GM18870 (cell line): ENCODE results near the gene SCOC.
"Not testable (repeated sequence)": the region's sequence is repeated elsewhere in the genome, so short reads cannot be mapped to it uniquely, and the experiment has no call there.

Experiments used
- ATAC-seq: cut with Tn5 transposase; IDR thresholded peaks from one replicate; pipeline ENCODE4 v1.9.1; 2021; ENCODE audit warnings: moderate library complexity; ENCODE audit not compliant: unreplicated experiment

SCOC gene

DNA sequence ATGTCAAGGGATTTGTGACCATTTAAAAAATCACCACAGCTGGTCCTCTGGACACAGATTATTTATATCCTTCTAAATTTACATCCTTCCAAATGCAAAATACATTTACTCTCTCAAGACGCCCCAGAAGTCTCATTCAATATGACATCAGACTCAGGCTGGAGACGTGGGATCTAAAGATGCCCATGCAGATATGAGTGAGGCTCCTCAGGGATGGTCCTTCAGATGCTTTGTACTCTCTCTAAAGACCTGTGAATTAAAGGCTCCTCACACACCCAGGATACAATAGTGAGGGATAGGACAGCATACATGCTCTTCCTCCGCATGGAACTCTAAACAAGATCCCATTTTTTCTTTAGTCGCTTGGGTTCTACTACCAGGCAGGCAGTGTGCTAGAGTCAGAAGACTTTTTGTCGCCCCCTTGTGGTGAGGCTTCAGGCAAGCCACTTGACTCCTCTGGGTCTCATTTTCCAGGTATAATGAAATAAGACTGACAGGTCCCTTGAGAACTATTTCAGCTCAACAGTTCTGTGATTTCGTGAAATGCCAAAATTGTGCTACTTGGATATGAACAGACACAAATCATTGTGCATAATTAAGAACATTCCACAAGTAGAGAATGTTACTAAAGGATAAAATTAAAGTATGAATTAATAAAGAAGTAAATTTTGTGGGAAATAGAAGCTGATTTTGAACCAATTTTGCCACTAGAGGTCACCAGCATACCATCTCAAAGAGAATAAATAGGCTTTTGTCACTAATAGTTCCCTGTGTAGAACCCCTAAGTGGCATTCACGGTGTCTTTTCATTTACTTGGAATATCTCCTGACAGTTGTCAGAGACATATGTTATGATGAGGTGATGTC, 13.7 kb upstream of the SCOC start:
- ATAC-seq: peak; percentile 97

DNA sequence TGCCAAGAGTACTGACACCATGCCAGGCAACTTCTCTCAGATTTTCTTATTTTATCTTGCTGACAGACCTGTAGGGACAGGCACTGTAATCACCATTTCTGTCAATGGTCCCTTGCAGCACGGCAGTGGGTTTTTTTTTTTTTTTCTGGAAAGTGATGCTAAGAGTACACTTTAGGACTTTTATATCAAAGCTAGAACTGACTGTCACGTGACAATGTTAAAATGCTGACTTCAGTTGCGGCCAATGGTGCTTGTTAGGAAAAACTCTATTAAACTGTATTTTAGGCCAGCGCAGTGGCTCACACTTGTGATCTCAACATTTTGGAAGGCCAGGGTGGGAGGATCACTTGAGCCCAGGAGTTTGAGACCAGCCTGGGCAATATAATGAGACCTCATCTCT, 12.3 kb upstream of the SCOC start:
- ATAC-seq: no peak

DNA sequence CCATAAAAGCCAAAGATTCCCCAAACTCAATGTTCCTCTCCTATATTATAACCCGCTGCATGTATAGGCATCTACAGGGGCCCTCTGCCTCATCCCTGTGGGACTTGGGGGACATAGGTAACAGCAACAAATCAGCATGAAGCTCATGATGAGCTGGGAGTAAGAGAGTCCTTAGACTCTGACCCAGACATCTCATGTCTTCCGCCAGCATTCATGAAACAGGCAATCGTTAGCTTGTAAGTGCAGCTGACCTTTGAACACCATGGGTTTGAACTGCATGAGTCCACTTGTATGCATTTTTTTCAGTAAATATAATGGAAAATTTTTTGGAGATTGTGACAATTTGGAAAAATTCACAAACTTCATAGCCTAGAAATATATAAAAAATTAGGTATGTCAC, 10.4 kb upstream of the SCOC start:
- no peak for ATAC-seq

DNA sequence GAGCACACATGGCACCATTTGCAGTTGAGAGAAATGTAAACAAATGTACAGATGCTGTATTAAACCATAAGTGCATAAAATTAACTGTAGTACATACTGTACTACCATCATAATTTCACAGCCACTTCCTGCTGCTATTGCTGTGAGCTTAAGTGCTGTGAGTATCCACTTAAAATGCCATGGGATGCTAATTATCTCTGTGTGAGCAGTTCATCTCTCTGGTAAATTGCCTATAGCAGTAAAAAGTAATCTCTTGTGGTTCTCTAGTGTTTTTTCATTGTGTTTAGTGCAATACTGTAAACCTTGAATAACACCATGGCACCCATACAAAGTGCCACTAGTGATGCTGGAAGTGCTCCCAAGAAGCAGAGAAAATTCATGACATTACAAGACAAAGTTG, 9.9 kb upstream of the SCOC start:
- ATAC-seq: no peak

DNA sequence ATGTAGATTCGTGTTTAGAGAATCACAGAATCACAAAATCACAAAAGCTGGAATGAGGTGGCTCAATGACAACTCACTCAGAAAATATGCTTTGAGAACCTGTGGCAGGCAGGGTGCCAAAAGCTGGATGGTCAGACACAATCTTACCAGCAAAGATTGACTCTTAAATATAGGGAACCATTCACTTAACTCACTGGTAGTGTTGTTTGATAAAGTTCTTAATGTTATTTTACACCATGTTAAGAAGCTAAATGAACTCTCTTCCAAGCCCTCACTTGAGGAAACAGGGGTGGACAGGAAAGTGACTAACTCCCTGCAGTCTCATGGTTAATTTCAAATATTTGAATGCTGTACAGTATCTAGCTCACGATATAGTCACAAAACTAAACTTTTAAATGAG, 5.7 kb upstream of the SCOC start:
- no peak for ATAC-seq

DNA sequence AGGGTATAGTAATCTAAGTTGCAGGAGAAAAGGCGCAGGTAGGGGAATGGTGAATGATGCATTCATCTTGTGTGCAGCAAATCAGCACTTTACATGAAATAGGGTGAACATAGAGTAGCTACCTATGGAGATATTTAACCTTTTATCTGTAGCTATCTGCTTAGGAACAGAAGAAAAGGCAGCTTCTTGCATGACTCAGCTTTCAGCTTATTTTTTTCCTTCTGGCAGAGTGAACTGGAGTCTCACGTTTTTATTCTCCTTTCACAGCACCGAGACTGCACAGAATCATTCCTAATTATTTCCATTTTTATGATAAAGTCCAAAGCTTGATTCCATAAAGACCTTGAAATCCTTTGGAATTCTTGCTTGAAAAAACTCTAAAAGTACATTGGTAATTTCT, 4.8 kb upstream of the SCOC start:
- no peak for ATAC-seq

DNA sequence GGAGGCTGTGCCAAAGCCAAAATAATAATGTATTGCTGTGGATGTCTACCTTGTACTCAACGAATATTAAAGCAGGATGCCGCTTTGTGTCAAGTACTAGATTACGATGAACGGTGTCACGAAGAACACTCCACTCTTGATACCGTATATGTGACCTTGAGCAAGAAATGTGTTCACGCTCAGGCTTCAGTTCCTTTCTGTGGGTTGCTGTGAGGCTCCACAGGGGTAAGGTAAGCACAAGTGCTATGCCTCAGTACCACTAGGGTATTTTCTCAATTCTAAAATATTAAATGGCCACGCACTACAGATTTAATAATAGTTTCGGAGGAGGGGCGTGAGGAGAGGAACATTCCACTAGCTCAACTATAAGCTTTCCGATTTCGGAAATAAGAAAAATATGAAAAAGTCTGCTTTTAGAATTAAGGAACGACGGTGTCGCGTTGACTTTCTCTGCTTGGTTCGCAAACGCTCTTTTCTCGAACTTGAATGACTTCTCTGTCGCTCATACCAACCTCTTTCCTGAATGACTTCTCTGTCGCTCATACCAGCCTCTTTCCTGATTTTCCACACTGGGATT, 607 bp upstream of the SCOC start:
- peak; percentile 51 for ATAC-seq

DNA sequence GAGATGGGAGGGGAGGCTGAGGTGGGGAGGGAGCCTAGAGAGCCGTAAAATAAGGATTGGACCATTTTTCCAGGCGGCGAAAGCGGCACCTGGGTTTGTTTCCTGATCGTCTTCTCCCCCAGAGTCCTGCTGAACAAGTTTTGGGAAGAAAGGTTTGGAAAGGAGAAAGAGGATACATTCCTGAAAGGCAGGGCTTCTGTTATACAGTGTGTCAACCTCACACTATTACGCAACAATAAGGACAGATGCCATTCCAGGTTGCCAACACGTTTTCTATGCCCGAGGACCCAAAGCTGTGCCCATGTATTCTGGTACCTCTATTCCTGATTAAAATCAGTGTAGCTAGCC, 658 bp downstream of the SCOC start:
- no peak for ATAC-seq

DNA sequence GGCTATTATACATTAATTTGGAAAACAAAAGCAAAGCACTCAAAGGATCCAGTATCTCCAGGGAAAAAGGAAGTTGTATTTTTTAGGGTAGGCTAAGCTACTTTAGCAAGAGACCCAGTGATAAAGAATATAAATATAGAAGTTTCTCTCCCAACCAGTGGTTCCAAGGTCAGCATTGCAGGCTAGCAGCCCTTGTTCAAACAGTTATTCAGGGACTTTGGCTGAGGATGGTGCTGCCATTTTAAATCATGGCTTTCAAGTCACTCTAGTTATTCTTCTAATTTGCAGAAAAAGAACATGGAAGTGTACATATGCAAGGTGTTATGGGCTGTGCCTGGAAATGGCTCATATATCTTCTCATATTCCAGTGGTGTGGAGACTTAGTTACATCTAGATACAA, 9.3 kb downstream of the SCOC start:
- no peak for ATAC-seq

DNA sequence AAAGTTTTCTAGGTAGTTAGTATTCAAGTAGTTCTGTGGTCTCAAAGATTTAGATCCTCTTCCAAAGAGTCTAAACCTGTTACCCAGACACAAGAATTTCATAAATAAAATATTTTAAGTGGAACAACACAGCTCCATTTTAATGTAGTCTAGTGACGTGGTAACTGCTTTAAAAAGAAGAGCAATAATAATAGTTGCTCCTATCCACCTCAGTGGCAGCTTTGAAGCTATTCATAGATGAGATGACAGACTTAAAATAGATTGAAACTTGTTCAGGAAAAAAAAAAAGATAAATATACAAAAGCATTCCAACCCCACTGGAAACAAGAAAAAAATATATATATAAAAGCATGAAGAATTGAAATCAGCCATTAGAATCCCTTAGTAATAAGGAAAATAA, 14.6 kb downstream of the SCOC start:
- ATAC-seq: no peak

DNA sequence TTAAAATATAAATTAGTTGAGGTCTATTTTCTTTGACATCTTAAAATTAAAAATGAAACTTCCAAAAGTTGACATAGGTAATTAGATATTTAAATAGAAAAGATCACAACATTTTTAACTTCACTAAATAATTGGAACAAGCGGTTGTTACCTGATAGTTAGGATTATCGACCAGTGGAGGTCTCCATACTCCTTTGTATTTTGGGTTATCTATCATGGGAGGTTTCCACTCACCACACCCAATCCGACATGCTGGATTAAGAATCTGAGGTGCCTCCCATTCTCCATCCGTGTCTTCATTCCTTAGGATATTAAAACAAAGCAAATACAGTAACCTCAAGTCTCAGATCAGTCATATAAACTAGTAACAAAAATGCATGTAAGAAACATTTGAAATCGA, 22.2 kb downstream of the SCOC start:
- ATAC-seq: no peak

DNA sequence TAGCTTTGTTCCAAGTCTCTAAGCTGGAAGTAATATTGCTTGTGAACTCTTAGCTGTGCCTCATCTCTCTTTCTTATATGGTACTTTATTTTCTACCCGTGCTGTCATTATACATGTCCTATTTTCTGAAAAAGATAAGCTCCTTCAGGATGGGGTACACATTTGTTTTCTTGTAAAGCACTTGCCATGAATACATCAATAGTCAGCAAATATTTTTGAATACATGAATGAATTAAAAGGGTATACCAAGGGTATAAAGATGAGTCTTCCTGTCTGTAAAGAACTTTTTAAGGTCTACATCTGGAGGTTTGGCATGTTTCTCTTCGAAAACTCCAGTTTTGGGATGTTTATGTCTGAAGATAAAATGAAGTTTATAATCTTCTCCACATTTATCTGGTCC, 26.7 kb downstream of the SCOC start:
- no peak for ATAC-seq

DNA sequence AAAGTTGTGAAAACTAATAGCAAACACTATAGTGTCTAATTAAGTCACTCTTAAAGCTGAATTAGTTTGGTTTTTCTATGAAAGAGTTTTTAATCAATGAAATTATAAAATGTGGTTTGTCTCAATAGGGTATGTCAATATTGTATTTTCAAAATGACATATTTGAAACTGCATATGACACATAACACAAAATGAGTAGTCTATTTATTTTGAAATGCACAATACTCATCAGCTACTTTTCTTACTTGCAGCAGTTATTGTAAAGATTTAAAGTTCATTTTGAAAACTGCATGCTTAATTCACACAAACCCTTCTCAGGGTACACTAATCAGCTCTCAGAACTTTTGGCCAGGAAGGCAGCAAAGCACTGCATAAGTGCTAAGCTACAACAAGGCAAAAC, 32.8 kb downstream of the SCOC start:
- ATAC-seq: no peak

DNA sequence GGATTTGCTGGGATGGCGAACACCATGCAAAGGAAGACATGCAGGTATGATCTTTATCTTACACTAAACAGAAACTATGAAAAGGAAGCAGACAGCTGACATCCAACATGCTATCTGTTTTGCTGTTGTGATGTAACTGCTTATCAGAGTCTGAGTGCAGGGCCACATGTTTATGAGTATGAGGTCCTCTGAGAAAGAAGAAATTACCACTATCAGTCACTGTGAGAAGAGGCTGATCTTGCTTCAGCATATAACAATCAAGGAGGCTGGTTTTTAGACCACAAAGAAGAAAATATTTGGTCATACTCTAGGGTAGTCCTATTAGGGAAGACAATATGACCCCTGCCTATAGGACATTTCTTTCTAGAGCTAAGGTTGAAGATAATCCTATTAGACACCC, 35.5 kb downstream of the SCOC start:
- ATAC-seq: no peak

DNA sequence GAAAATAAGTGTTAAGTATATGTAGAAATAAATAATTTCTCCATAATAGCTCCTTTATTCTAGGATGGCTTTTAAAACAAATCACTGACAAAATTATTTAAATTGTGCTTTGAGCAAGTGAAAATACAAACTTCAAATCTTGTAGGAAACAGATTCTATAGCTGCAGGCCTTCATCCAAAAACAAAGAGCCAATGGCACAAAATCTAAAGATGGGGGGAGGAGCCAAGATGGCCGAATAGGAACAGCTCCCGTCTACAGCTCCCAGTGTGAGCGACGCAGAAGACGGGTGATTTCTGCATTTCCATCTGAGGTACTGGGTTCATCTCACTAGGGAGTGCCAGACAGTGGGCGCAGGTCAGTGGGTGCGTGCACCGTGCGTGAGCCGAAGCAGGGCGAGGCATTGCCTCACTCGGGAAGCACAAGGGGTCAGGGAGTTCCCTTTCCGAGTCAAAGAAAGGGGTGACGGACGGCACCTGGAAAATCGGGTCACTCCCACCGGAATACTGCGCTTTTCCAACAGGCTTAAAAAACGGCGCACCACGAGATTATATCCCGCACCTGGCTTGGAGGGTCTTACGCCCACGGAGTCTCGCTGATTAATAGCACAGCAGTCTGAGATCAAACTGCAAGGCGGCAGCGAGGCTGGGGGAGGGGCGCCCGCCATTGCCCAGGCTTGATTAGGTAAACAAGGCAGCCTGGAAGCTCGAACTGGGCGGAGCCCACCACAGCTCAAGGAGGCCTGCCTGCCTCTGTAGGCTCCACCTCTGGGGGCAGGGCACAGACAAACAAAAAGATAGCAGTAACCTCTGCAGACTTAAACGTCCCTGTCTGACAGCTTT, 39.9 kb downstream of the SCOC start:
- not testable (repeated sequence) for ATAC-seq

DNA sequence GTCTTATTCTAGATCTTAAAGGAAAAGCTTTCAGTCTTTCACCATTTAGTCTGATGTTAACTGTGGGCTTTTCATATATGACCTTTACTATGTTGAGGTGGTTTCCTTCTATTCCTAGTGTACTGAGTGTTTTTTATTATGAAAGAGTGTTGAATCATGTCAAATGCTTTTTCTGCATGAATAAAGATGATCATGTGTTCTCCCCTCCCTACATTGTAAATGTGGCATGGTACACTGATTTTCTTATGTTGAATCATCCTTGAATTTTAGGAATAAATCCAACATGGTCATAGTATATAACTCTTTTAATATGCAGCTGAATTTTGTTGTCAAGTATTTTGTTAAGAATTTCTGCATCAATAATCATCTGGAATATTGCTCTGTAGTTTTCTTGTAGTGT, 49.7 kb downstream of the SCOC start:
- no peak for ATAC-seq

DNA sequence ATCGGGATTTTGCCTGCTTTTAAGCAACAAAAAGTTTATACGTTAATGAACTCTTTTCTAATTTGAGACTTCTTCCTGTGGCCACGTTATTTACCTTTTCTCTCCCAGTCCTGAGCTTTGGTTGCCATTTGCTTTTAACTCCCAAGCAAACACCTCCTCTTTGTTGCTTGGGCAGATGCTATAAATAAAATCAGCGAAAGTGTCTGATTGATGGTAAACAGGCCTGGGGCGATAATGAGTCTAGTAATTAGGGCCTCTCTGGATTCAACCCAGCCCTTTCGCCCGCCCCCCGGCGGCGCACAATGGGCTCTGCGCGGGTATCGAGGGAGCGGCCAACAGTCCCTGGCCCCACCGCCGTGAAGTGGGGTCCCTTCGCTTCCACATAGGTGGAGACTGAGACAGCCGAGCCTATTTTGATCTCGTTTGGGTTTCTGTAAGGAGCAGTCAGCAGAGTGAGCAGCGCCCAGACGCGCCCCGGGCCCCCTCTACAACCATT, 53.2 kb downstream of the SCOC start:
- peak; percentile 18 for ATAC-seq

DNA sequence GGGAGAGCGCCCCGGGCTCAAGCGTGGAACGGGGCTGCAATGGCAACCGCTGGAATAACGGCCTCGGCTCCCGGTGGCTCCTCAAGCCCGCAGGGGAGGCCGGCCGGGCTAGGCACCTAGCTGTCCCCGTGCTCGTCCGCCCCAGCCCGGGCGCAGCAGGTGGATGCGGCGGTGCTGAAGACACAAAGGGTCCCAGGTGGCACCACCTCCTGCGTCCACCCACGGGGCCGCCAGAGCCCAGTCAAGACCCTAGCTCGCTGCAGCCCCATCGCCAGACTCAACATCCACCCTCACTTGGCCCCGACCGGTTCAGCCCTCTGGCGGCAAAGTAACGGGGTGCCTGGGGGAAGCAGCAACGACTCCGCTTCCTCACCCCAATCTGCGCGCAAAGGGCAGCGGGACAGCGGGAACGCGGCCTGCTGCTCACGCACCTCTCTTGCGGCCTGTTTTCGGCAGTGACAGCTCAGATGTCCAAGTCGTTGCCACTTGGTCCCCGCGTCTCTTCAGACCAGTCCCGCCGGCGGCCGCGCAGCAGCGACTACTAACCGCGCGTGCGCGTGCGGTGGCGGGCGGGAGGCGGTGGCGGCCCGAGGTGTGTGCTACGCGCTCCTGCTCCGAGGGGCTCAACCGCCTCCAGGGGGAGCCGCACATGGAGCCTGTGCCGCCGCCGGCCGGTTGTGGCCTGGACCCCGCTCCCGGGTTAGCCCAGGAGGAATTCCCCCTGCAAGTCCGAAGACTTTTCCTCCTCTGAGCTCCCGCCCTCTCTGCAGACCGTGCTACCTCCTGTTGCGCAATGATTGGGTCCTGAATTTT, 53.9 kb downstream of the SCOC start, which contains the start of gene CLGN:
Gene CLGN (minus strand): TSS at position 543 of the 813 bp plus-strand sequence. CDS start 14,570 bp downstream, outside the sequence.
- peak; percentile 74 for ATAC-seq

DNA sequence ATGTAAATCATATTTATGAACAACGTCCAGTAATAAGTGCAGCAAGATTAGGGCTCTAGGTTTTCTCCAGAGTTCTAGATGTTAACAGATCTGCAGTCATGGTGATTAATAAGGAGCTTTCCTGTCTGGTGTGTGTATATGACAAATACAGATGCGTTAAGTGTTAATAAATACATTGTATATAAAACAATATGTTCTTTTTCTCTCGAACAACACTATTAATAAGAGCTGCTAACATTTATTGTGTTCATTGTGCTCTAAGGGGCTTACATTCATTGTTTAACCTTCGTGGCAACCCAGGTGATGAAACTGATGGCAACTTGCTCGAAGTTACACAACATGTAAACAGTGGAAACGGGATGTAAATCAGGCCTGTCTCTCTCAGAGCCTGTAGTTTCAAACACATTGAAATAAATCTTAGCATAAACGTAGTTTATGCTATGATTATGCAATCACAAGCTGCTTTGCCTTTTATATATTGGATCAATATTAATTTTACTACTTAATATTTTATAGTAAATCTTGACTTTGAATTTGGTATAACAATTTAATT, 54.5 kb downstream of the SCOC start:
- no peak for ATAC-seq
